ENCODE data around the gene TIMM10.

The TIMM10 gene

GRCh38 chr11:57530596-57531507 is at the start of gene TIMM10:
Gene TIMM10 (minus strand): TSS chr11:57530754. CDS start chr11:57530189, 565 bp downstream.
- no peak for TF ChIP-seq CTCF (IDR thresholded peaks at IDR 0.05; ENCODE audit: control extremely low read depth, extremely low read depth, low read depth, missing control alignments)
- ChIA-PET POLR2A (no interaction called here), CTCF (interaction anchor here (1.2 to 10.0 kb wide), 5 partner anchors 14 to 112 kb away, joined by 4 to 247 read pairs (median 114); partner anchors contain the start of genes RTN4RL2 and SLC43A1)

GRCh38 chr11:57574061-57574460 is 43.5 kb upstream of the TIMM10 start:
- DNase-seq (ENCODE audit: extremely low spot score) = no peak
- POLR2A ChIA-PET = no interaction called here
- CTCF ChIA-PET = interaction anchor here (1.4 to 9.2 kb wide), 2 partner anchors 68 to 236 kb away, joined by 3 to 295 read pairs; no protein-coding TSS in a partner anchor
- no peak for TF ChIP-seq CTCF (IDR thresholded peaks at IDR 0.05; ENCODE audit: control extremely low read depth, extremely low read depth, low read depth, missing control alignments)

More at GRCh38 chr11:57530596-57531507, at the start of gene TIMM10:
- peak; percentile 92 for DNase-seq (ENCODE audit: extremely low spot score)

- no peak for TF ChIP-seq CTCF (IDR thresholded peaks at IDR 0.05; ENCODE audit: control extremely low read depth, extremely low read depth, low read depth, missing control alignments)
- ChIA-PET POLR2A (no interaction called here), CTCF (interaction anchor here (0.5 to 9.2 kb wide), 8 partner anchors 10 to 1487 kb away, joined by 3 to 295 read pairs (median 4); no protein-coding TSS in a partner anchor)
- no peak for DNase-seq (ENCODE audit: extremely low spot score)
Measured at GRCh38 chr11:57571606-57572005, 41.1 kb upstream of the TIMM10 start.

GRCh38 chr11:57568330-57568766 is 37.8 kb upstream of the TIMM10 start:
- DNase-seq (ENCODE audit: extremely low spot score) = peak; percentile 86
- CTCF ChIA-PET = interaction anchor here (0.6 to 9.2 kb wide), 44 partner anchors 10 to 1085 kb away, joined by 3 to 295 read pairs (median 4); no protein-coding TSS in a partner anchor
- POLR2A ChIA-PET = no interaction called here
- no peak for TF ChIP-seq CTCF (IDR thresholded peaks at IDR 0.05; ENCODE audit: control extremely low read depth, extremely low read depth, low read depth, missing control alignments)

GRCh38 chr11:57567515-57568329 is 37.2 kb upstream of the TIMM10 start, which contains the start of gene UBE2L6:
Gene UBE2L6 (minus strand): TSS chr11:57567672. CDS start chr11:57567611, 61 bp downstream.
- ChIA-PET CTCF (interaction anchor here (0.6 to 9.2 kb wide), 47 partner anchors 9 to 1085 kb away, joined by 3 to 295 read pairs (median 4); partner anchors contain the start of genes CLP1, RTN4RL2 and SMTNL1), POLR2A (no interaction called here)
- TF ChIP-seq CTCF (IDR thresholded peaks at IDR 0.05; ENCODE audit: control extremely low read depth, extremely low read depth, low read depth, missing control alignments) = peak; percentile 91
- DNase-seq (ENCODE audit: extremely low spot score) = peak; percentile 79

Data from GM10248 (cell line).